SW 1271 (cell line): ENCODE results near the gene P2RY11.

Source experiments
- DNase-seq, 2 experiments: peaks; one replicate each; lab custom pipeline; 2025; lab: John Stamatoyannopoulos, UW

P2RY11 gene

DNA sequence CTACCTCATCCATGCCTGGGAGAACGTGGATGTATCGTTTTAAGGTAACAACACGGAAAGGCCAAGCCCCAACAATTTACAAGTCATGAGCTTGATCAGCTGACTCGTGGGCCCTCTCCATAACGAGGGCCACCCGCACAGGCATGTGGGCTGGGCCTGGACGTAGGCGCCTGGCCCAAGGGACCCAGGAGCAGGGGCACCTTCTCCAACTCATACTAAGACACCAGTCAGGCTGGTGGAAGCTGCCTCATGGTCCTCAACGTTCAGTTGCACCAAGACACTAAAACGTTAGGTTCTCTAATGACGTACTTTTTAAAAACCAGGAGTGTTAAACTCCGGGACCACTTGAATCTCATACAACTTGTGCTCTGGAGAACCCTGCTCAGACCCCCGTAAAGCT, 30.0 kb downstream of the P2RY11 start:
- no peak for DNase-seq

DNA sequence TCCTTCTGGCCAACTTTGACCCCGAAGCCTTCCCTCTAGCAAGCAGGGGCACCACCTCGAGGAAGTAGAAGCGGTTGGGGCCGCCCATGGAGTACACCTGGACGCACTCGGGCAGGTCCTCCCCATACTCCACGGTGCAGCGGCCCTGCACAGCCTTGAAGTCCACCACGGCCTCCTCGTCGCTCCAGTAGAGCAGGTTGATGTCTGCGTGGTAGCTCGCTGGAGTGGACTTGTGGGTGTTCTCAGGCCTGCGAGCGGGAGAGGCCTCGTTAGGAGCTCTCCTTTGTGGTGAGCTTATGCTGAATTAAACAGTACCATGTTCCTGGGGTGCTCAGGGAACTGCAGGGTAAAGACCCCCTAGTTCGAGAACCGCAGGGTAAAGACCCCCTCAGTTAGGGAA, 30.5 kb downstream of the P2RY11 start:
- no peak for DNase-seq

DNA sequence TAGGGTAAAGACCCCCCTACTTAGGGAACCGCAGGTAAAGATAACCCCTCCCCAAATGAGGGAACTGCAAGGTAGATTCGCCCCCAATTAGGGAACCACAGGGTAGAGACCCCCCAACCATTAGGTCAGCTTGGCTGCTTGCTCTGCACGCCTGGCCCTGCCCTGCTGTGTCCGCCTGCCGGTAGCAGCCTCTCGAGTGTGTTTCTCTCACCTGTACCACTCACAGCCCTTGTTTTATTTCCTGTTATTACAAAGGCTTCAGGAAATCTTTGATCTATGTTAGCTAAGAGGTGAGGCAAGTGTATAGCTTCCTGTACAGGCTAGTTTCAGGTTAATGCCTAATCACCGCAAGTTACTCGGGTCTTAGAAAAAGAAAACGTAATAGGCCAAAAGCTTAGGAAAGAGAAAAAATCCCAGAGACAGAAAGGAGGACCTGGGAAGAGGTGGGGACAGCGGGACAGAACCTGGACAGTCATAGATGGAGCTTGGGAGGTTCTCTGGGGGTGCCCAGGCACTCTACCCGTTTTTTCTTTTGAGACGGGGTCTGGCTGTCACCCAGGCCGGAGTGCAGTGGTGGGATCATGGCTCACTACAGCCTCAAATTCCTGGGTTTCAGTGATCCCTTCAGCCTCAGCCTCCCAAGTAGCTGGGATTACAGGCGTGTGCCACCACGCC, 31.3 kb downstream of the P2RY11 start:
- DNase-seq = no peak

DNA sequence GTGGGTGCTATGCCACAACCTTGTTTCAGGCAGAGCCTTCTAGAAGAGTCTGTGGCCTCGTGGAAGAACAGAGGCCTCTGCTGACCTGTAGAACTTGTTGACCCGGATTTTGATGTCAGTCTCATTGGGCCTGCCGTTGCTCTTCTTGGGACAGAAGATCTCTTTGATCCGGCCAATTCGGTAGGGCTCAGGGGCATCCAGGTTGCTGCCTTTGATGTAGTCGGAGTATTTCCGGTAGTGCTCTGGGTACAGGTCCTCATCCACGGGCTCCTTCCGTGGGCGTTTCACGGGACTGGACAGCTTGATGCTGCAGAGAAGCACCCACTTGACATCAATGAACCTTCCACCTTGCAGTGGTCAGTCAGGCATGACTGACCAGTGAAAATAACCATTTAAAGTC, 32.2 kb downstream of the P2RY11 start:
- DNase-seq = no peak

DNA sequence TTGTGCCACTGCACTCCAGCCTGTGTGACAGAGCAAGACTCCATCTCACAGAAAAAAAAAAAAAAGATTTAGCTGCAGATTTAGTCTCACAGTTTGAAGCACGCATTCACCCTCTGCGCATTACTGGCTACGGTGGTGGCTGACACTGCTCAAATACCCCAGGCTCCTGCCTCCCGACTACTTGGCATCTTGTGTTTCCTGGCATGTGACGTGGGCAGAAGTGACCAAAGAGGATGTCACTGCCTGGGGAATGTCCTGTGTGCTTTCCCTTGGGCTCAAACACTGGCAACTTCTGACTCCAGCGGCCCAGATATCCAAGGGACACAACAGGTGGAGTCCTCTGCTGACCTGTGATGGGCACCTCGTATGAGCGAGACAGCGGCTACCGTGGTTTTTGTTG, 32.9 kb downstream of the P2RY11 start:
- no peak for DNase-seq

DNA sequence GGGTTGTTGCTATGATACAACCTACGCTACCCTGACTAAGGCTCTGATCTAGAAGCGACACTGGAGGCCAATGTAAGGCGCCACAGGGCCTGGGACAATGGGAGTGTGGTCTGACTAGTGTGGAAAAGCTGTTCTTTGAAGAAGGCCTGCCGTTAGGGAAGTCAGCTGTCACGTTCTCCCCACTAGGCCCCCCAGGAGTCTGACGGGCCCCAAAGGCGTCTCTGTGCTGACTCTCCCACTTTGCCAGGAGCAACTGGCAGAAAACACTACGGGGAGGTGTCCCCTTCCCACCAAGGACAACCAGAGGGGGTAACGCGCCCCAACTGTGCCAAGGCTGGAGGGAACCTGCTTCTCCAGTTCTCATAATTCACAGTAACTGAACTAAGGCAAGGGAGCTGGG, 33.5 kb downstream of the P2RY11 start:
- DNase-seq = no peak

DNA sequence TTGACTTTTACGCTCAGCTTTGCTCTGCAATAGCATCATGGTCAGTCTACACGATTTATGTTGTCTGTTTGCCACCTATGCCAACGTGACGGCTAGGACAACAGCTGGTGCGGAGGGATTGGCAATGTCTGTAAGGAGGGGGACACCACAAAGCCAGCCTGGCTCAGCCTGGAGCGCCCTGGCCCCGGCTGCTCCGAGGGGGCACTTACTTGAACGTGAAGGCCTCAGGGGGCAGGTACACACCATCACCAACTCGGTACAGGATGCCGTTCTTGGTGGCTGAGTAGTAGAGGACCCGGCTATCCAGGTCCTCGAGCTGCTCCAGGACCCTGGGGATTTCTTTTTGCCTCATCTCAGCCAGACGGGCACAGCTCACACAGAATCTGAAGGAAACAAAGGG, 34.6 kb downstream of the P2RY11 start:
- no peak for DNase-seq

DNA sequence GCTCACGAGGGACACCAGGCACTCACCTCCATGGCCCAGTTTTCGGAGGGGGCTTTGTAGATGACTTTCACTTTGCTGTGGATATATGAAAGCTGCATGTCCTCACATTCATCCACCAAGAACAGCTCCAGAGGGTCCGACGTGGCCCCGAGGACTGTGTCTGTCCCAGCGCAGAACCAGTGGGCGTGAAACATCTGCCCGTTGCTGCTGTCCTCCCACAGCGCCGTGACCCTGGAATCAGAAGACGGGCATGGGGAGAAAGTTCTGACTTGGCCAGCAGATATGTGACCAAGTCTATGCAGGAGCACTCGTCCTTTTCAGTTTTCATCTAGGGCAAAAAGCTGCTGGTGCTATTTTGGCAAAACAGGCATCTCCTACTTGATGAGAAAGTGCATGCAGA, 37.9 kb downstream of the P2RY11 start:
- DNase-seq = no peak

DNA sequence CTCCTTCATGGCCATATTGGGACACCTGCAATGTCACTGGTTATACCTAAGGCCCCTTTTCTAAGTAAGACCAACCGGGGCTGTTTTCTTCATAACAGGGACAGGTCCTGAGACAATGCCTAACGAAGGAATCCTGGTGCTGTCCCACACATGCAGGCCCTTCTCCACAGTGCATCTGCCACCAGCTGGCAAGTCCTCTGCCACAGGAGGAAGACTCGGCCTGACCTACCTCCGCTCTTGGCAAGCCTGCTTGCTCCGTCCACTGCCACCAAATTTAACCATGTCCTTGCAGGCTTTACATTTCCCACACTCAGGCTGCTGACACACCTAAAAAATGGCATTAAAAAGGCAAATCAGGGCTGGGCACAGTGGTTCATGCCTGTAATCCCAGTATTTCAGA, 40.0 kb downstream of the P2RY11 start:
- no peak for DNase-seq

DNA sequence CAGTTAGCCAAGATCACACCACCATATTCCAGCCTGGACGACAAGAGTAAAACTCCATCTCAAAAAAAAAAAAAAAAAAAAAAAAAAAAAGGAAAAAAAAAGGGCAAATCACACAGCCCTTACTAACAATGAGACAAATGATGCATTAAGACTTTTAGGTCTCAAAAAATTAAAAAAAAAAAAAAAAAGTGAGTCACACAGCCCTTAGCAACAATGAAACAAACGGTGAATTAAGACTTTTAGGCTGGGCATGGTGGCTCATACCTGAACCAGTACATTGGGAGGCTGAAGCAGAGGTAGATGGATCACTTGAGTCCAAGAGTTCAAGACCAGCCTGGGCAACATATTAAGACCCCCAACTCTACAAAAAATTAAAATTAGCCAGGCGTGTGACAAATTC, 40.6 kb downstream of the P2RY11 start:
- DNase-seq = peak in 1 of 2 experiments; percentile 12

DNA sequence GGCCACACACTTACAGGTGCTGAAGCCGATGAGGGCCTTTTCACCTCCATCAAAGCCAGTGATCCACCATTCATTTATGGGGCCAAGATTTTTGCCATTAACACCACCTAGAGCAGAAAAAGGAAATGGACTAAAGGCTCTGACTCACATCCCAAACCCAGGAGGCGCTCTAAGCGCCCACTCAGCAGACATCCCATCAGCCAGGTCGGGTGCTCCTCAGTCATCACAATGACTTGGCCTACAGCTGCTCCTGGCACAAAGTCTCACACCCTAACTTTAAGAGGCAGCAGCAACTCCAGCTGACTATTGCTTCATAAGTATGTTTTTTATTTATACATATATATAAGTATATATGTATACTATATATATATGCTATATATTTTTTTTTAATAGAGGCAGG, 44.3 kb downstream of the P2RY11 start:
- no peak for DNase-seq

DNA sequence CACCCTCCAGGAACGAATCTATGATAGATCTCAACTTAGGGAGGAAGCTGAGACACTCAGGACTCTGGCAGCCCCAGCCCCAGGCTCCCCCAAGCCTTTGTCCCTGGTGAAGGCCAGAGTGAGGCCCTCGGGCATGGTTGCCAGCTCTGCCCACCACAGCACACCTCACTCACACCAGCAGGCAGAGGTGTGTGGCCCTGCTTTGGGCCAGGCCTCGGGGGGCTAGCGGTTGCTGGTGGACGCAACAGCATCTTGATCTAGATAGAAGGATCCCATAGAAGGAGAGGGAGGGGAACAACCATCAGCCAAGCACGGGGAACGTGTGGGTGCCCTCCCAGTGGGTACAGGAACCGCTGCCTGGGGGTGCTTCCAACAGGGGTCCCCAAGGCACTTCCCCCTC, 46.6 kb downstream of the P2RY11 start:
- no peak for DNase-seq

DNA sequence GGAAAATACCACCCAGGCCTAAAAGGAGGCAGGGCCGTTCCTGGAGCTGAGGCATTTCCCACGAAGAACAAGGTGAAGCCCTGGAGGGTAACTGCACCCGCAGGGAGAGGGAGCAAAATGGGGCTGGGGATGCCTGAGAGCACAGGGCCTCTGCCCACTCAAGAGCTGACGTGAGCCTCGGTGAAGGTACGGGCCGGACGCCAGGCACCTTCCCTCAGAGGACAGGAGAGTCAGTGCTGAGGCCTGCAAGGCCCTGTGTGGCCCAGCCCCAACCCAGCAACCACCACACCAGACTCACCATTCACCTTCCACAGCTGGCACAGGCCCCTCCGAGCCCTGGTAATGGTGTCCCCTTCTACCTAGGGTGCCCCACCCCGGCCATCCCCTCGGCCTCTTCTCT, 47.0 kb downstream of the P2RY11 start:
- no peak for DNase-seq

DNA sequence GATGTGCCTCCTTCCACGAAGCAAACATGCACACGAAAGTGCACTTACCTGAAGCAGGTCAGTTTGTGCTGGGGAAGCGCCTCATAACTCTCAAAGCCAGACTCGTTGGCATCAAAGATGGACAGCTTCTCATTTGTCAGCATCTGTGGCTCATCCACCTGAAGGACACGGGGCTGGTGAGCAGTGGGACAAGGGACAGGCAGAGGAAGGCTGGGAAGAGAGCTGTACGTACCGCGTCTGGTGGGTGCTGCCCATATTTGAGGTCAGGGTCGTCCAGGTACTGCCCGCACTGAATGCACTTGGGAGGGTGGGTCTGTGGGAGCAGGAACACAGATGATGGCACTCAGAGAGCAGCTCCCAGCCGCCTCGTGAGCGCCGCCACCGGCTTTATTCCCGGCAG, 48.1 kb downstream of the P2RY11 start:
- DNase-seq = no peak

DNA sequence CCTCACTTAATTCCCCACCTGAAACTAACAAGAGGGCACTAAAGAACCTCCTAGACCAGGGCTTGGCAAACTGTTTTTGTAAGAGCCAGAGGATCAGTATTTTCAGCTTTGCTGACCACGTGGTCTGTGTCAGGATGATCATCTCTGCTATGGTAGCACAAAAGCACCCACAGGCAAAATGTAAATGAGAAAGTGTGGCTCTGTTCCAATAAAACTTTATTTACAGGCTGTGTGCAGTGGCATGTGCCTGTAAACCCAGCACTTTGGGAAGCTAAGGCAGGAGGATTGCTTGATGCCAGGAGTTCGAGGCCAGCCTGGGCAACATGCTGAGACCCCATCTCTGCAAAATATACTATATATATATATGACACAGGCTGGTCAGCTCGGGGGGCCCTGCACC, 52.0 kb downstream of the P2RY11 start:
- no peak for DNase-seq
